Lung (tissue), 12 donors: ENCODE data around the gene QRICH2. TPM values are rescaled to one million over a fixed set of nuclear protein-coding genes. Genes with fewer than 3 reads are reported as not detected.
A peak's percentile ranks its signal among the peaks of the same experiment; 100 is the strongest.
"Not testable (repeated sequence)": the region's sequence is repeated elsewhere in the genome, so short reads cannot be mapped to it uniquely, and the experiment has no call there.

ENCODE experiments used
- ATAC-seq: fragments of 200-7000 bp; cut with Tn5 transposase; one replicate; pipeline ENCODE4 v1.9.1; 2020; ENCODE audit warnings: moderate number of reproducible peaks; ENCODE audit not compliant: insufficient read depth, low FRiP score
- DNase-seq, 3 donors: peaks; one replicate each; pipeline ENCODE4 v3.0.0-alpha.2; 2013 to 2017
- H3K27ac ChIP-seq, 2 donors: one replicate each; pipeline ENCODE4 v1.5.1; 2013; ENCODE audit warnings: mild to moderate bottlenecking in 2 of 2, moderate library complexity in 2 of 2, control low read depth in 1 of 2, inconsistent platforms in 1 of 2, low read depth in 1 of 2, low read length in 1 of 2
- H3K27me3 ChIP-seq, 3 donors: one replicate each; pipeline ENCODE4 v1.5.1; 2013; ENCODE audit warnings: low read length in 2 of 3; ENCODE audit not compliant: control insufficient read depth in 3 of 3, insufficient read depth in 3 of 3
- H3K36me3 ChIP-seq, 4 donors: one replicate each; pipeline ENCODE4 v1.5.1; 2013; ENCODE audit warnings: low read length in 4 of 4, mild to moderate bottlenecking in 1 of 4, moderate library complexity in 1 of 4; ENCODE audit not compliant: control insufficient read depth in 4 of 4, insufficient read depth in 4 of 4
- H3K4me1 ChIP-seq, 5 donors: one replicate each; pipeline ENCODE4 v1.5.1; 2013; ENCODE audit warnings: low read length in 5 of 5, mild to moderate bottlenecking in 2 of 5, moderate library complexity in 1 of 5; ENCODE audit not compliant: control insufficient read depth in 5 of 5, insufficient read depth in 5 of 5
- H3K4me3 ChIP-seq: one replicate; pipeline ENCODE4 v1.5.1; 2013; ENCODE audit warnings: mild to moderate bottlenecking, control low read depth, moderate library complexity
- H3K9ac ChIP-seq, 2 donors: one replicate each; pipeline ENCODE4 v1.5.1; 2013; ENCODE audit warnings: low read length in 2 of 2, control low read depth in 1 of 2; ENCODE audit not compliant: insufficient read depth in 1 of 2
- H3K9me3 ChIP-seq, 4 donors: one replicate each; pipeline ENCODE4 v1.5.1; 2013; ENCODE audit warnings: low read length in 3 of 4, mild to moderate bottlenecking in 1 of 4, moderate library complexity in 1 of 4; ENCODE audit not compliant: control insufficient read depth in 4 of 4, insufficient read depth in 3 of 4
- CTCF ChIP-seq: IDR thresholded peaks from 2 replicates; pipeline ENCODE4 v1.5.1; 2012; ENCODE audit warnings: mild to moderate bottlenecking; ENCODE audit errors: control extremely low read depth, extremely low read depth
- WGBS, 2 donors: extraction: QIAGEN DNeasy Blood & Tissue Kit; methylation state at CpG; one replicate each; pipeline ENCODE4 v1.1.7; 2013; 5-methylcytosine and 5-hydroxymethylcytosine counted together
- polyA plus RNA-seq, 2 donors: library from polyadenylated mRNA; stranded (reverse); fragments of 200-250 nt; gene quantifications; one replicate each; pipeline ENCODE4 v1.2.1, GENCODE V29; 2013
- total RNA-seq, 2 donors: library from RNA; depleted of rRNA in 1 of 2; stranded (reverse); fragments of >200 nt in 1 of 2; gene quantifications; one replicate each; pipeline ENCODE4 v1.2.1, GENCODE V29; 2014 to 2021
- donor health status: control.
- donor health status: control.
- donor health status: Bipolar disorder and iron deficiency.
- donor health status: healthy.
- donor health status: DM: yes; HTN: yes; CAD: no.

QRICH2 gene
- total and polyA plus RNA-seq, 4 donors = 2.3 to 4.7 (median 2.7) TPM

GRCh38 chr17:76268991-76269981 lies 38.8 kb downstream of the QRICH2 start:
- 73 to 74% methylated on average over 12 of the region's 12 CpGs for WGBS, 2 donors
- Histone ChIP-seq H3K9me3 (no peaks in the 10 kb centered on the region), H3K4me1 (peaks cover 4 to 62% (median 31%) of the 10 kb centered on the region in 5 donors), H3K9ac (no peak overlapping the region), H3K27me3 (no peaks in the 10 kb centered on the region), H3K27ac (peak overlapping the region; percentile 34 to 36), H3K36me3 (peaks cover 0 to 12% (median 8%) of the 10 kb centered on the region in 4 donors), H3K4me3 (no peak overlapping the region)
- ATAC-seq (no peak), DNase-seq (peak in 1 of 3 donors; percentile 29)
- no peak for TF ChIP-seq CTCF

- ATAC-seq = no peak
- H3K27ac ChIP-seq = peak overlapping the region; percentile 78 to 87
- 10% methylated on average over 9 of the region's 9 CpGs for WGBS, 2 donors
Observed at GRCh38 chr17:76268015-76268749, 39.9 kb downstream of the QRICH2 start.

GRCh38 chr17:76267581-76268001 lies 40.5 kb downstream of the QRICH2 start:
- H3K9ac ChIP-seq, ATAC-seq: not testable (repeated sequence)
- H3K27ac ChIP-seq = peak overlapping the region; percentile 78 to 87

More at GRCh38 chr17:76268015-76268749, 39.9 kb downstream of the QRICH2 start:
- no peaks in the 10 kb centered on the region for H3K27me3 ChIP-seq
- DNase-seq = peak in 2 of 3 donors; percentile 50 to 58
- H3K4me1 ChIP-seq = peaks cover 7 to 61% (median 35%) of the 10 kb centered on the region in 5 donors
- TF ChIP-seq CTCF = no peak
- H3K9ac ChIP-seq = no peak overlapping the region
- H3K4me3 ChIP-seq = no peak overlapping the region
- H3K9me3 ChIP-seq = no peaks in the 10 kb centered on the region
- H3K36me3 ChIP-seq = peaks cover 0 to 12% (median 8%) of the 10 kb centered on the region in 4 donors

More at GRCh38 chr17:76267581-76268001, 40.5 kb downstream of the QRICH2 start:
- not testable (repeated sequence) for H3K27me3 ChIP-seq, DNase-seq, H3K9me3 ChIP-seq, H3K4me3 ChIP-seq
- H3K4me1 ChIP-seq = peaks cover 7 to 55% (median 34%) of the 10 kb centered on the region in 5 donors
- peaks cover 0 to 12% (median 8%) of the 10 kb centered on the region in 4 donors for H3K36me3 ChIP-seq
- WGBS, 2 donors = 86 to 87% methylated on average over 13 of the region's 13 CpGs
